Upper lobe of right lung (tissue), 1 donor: ENCODE measurements around the gene JAKMIP3. TPM values are rescaled to one million over a fixed set of nuclear protein-coding genes. Genes with fewer than 3 reads are reported as not detected.

Source experiments
- ATAC-seq: fragments of 200-7000 bp; cut with Tn5 transposase; one replicate; pipeline ENCODE4 v1.9.1; 2020; ENCODE audit warnings: mild to moderate bottlenecking, moderate library complexity
- DNase-seq: peaks from one replicate; pipeline ENCODE4 v3.0.0-alpha.2; 2020
- H3K27ac ChIP-seq: fragments of 200-600 bp; one replicate; pipeline ENCODE4 v1.8.0; 2022
- H3K27me3 ChIP-seq: fragments of 200-600 bp; one replicate; pipeline ENCODE4 v1.8.0; 2022; ENCODE audit warnings: mild to moderate bottlenecking
- H3K36me3 ChIP-seq: fragments of 200-600 bp; one replicate; pipeline ENCODE4 v1.8.0; 2022
- H3K4me1 ChIP-seq: fragments of 200-600 bp; one replicate; pipeline ENCODE4 v1.8.0; 2022
- H3K4me3 ChIP-seq: fragments of 200-600 bp; one replicate; pipeline ENCODE4 v1.8.0; 2022; ENCODE audit warnings: mild to moderate bottlenecking
- H3K9me3 ChIP-seq: fragments of 200-600 bp; one replicate; pipeline ENCODE4 v1.8.0; 2022
- CTCF ChIP-seq: fragments of 200-600 bp; IDR thresholded peaks from one replicate; pipeline ENCODE4 v1.8.0; 2022; ENCODE audit warnings: antibody characterized with exemption
- intact Hi-C: fragments of 100-400 bp; cut with DNase I; formaldehyde crosslinking; loops from one replicate; pipeline ENCODE4 v1.11.0; 2022
- total RNA-seq: library from RNA; stranded (reverse); fragmentation: NEBNext Ultra II Directional; extraction: Animal tissue kit (Norgen Biotek cat#: 25700); gene quantifications from one replicate; pipeline ENCODE4 v1.2.1, GENCODE V29; 2021
- donor health status: DM: no; HTN: yes; CAD: no; lungs with severe emphysema.

The JAKMIP3 gene
- total RNA-seq, 1 donor from 2014 or later, result 0.32 TPM

DNA sequence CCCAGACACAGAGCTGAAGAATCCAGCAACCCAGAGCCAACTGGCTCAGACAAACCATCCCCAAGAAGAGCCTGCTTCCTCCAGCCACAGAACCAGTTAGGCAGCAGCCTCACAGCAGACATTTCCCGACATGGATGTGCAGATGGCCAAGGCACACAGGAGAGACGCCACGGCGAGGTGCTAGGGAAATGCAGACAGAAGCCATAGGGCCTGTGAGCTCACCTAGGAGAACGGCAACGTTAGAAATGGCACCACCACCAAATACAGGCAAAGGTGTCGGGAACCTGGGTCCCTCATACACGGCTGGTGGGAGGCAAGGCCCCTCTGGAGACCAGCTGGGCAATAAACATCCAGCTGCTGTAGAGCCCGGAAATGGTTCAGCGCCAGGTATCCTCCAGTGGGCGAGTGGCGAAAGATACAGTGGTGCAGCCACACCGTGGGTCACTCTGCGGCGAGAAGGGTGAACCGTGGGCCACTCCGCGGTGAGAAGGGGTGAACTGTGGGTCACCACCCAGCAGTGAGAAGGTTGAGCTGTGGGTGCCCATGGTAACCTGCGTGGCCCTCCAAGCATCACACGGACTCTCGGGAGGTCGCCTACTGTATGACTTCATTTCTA lies 31.2 kb downstream of the JAKMIP3 start:
- intact Hi-C loops, result no loop called here
- ATAC-seq (no peak), DNase-seq (no peak)
- no peak for TF ChIP-seq CTCF
- no peaks in the 10 kb centered on the region for H3K36me3 ChIP-seq
- H3K9me3 ChIP-seq, result no peaks in the 10 kb centered on the region
- peaks cover under 1% of the 10 kb centered on the region for H3K27me3 ChIP-seq
- H3K4me3 ChIP-seq, result no peak overlapping the region
- H3K27ac ChIP-seq, result no peak overlapping the region
- H3K4me1 ChIP-seq, result no peaks in the 10 kb centered on the region

DNA sequence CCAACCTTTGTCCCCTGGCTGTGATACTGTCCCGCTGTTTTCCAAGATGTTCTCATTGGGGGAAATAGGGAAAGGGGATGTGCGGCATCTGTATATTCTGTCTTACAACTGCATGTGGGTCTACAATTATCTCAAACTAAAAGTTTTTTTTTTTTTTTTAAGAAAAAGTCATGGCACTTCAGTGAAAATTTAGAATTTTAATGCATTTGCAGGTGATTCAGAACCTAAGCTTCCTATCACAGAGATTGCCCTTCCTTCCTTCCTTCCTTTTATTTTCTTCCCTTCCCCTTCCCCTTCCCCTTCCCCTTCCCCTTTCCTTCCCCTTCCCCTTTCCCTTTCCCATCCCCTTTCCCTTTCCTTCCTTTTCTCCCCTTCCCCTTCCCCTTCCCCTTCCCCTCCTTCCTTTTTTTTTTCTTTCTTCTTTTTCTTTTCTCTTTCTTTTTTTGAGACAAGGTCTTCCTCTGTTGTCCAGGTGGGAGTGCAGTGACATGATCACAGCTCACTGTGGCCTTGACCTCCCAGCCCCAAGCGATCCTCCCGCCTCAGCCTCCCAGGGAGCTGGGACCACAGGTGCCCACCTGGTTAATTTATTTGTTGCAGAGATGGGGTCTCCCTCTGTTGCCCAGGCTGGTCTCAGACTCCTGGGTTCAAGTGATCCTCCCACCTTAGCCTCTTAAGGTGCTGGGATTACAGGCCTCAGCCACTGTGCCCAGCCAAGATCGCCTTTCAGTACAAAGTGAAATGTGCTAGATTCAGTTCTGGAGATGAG lies 32.0 kb downstream of the JAKMIP3 start:
- DNase-seq, result no peak
- H3K36me3 ChIP-seq, result no peaks in the 10 kb centered on the region
- no peak overlapping the region for H3K27ac ChIP-seq
- intact Hi-C loops, result no loop called here
- H3K4me3 ChIP-seq, result no peak overlapping the region
- no peak for ATAC-seq
- no peaks in the 10 kb centered on the region for H3K9me3 ChIP-seq
- H3K4me1 ChIP-seq, result no peaks in the 10 kb centered on the region
- TF ChIP-seq CTCF, result no peak
- H3K27me3 ChIP-seq, result peaks cover 6% of the 10 kb centered on the region

GRCh38 chr10:132098539-132099388 lies 33.0 kb downstream of the JAKMIP3 start:
- ATAC-seq (no peak), DNase-seq (no peak)
- Histone ChIP-seq H3K9me3 (no peaks in the 10 kb centered on the region), H3K4me1 (no peaks in the 10 kb centered on the region), H3K36me3 (no peaks in the 10 kb centered on the region), H3K4me3 (no peak overlapping the region), H3K27ac (no peak overlapping the region), H3K27me3 (peaks cover 6% of the 10 kb centered on the region)
- intact Hi-C loops, result no loop called here
- TF ChIP-seq CTCF, result no peak

DNA sequence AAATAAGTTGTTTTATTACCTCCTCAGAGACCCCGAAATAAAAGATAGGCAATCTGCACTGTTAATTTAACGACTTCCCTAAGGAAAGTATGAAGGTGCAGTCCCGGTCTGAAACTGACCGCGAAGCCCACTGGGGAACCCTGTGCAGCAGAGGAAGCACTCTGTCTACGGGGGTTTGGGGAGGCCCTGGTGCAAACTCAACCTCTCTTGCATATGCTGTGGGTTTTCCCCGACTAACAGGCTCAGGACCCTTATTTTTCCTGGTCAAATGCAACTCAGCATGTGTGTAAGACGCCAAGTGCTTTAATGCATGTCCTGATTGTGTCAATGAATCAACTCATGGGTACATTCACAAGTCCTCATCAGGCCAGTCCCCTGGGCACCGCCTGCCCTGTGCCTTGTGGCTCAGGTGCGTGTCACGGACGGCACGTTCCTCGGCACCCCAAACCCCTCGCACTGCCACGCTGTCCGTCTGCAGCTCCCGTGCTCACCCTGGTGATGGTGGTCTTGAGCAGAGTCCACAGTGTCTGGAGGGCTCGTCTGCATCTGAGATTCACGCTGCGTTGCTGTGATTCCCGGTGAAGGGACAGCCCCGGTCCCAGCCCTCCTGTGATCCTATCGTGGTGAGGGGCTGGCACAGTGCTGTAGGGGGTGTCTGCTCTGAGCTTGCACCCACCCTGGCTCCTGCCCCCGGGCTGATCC lies 33.8 kb downstream of the JAKMIP3 start:
- Histone ChIP-seq H3K27me3 (peaks cover 6% of the 10 kb centered on the region), H3K4me3 (no peak overlapping the region), H3K9me3 (no peaks in the 10 kb centered on the region), H3K4me1 (no peaks in the 10 kb centered on the region), H3K27ac (no peak overlapping the region), H3K36me3 (no peaks in the 10 kb centered on the region)
- DNase-seq, result peak; percentile 42
- TF ChIP-seq CTCF, result no peak
- intact Hi-C loops, result no loop called here
- ATAC-seq, result no peak

DNA sequence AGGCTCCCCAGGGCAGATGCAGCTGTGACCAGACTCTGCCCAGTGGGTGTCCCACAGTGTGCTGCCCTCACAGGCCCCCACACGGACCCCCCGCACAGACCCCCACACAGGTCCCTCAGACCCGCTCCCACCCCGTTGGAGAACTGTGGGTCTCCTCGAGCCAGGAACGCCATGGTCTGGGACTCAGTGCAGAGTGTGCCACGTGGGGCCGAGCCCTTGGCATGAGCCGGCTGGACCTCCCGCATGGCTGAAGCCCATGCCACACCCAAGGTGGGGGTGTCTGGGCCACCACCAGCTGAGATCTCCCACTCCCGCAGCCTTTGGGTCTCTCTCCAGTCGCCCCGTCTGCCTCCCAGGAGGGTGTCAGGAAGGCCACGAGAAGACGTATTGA lies 34.3 kb downstream of the JAKMIP3 start:
- H3K36me3 ChIP-seq, result no peaks in the 10 kb centered on the region
- ATAC-seq (peak; percentile 6), DNase-seq (no peak)
- H3K4me3 ChIP-seq, result no peak overlapping the region
- no peaks in the 10 kb centered on the region for H3K9me3 ChIP-seq
- no peaks in the 10 kb centered on the region for H3K4me1 ChIP-seq
- H3K27ac ChIP-seq, result no peak overlapping the region
- no peak for TF ChIP-seq CTCF
- intact Hi-C loops, result no loop called here
- H3K27me3 ChIP-seq, result peaks cover 6% of the 10 kb centered on the region
